ENCODE data around the gene FAM193A.
"Not testable (repeated sequence)": the region's sequence is repeated elsewhere in the genome, so short reads cannot be mapped to it uniquely, and the experiment has no call there.

FAM193A gene

DNA sequence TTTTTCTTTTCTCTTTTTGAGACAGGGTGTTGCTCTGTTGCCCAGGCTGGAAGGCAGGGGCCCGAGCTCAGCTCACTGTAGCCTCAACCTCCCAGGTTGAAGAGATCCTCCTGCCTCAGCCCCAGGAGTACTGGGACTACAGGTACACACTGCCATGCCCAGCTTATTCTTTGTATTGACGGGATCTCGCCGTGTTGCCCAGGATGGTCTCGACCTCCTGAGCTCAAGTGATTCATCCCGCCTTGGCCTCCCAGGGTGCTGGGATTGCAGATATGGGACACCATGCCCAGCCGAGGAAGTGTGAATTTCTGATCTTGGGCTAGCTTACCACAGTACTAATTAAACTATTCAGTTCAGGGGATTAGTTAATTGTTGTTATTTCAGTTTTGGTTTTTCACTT lies 28.6 kb upstream of the FAM193A start:
- TF ChIP-seq, protein P1, sequence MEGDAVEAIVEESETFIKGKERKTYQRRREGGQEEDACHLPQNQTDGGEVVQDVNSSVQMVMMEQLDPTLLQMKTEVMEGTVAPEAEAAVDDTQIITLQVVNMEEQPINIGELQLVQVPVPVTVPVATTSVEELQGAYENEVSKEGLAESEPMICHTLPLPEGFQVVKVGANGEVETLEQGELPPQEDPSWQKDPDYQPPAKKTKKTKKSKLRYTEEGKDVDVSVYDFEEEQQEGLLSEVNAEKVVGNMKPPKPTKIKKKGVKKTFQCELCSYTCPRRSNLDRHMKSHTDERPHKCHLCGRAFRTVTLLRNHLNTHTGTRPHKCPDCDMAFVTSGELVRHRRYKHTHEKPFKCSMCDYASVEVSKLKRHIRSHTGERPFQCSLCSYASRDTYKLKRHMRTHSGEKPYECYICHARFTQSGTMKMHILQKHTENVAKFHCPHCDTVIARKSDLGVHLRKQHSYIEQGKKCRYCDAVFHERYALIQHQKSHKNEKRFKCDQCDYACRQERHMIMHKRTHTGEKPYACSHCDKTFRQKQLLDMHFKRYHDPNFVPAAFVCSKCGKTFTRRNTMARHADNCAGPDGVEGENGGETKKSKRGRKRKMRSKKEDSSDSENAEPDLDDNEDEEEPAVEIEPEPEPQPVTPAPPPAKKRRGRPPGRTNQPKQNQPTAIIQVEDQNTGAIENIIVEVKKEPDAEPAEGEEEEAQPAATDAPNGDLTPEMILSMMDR (IDR thresholded peaks at IDR 0.05): no peak
- TF ChIP-seq ZFX (IDR thresholded peaks at IDR 0.05; ENCODE audit: borderline replicate concordance): no peak
- H3K27ac ChIP-seq: no peak overlapping the region

DNA sequence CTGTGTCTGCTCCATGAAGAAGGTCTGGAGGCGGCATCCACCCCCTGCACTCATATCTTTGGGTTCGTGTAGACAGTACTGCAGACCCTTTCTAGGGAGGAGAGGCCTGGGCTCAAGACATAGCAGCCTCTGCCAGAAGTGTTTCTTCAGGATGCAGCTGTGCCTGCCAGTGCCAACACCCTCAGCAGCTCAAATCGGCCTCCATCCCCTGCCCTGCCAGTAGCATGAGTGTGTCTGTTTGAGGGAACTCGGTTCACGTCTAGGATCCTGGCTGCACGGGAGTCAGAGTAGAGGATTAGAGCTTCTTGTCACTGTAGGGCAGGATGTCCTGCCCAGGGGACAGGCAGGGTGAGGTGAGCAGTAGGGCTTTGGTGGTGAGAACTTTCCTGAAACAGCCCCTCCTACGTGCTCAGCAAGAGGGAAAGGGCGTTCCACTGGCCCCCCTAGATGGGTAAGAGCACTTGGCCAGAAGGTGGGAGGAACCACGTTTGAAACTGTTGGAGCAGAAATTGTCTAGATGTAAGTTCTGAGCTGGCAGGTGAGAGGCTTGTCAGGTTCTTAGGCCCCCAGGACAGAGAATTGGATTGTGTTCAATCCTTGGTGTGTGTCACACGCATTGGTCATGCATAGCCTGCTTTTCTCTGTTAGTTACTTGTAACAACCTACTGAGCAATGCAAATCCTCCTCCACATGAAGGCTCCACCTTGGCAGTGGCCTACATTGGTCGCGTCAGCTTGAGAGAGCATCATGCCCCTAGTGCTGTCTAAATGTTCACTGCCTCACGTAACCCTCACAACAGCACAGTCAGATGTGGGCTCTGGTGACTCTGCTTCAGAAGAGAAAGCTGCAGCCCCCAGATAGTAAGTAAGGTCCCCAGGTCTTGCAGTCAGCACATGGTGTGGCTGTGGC lies 25.8 kb upstream of the FAM193A start:
- TF ChIP-seq ZFX (IDR thresholded peaks at IDR 0.05; ENCODE audit: borderline replicate concordance): no peak
- TF ChIP-seq, protein P1 (IDR thresholded peaks at IDR 0.05): no peak
- no peak overlapping the region for H3K27ac ChIP-seq

DNA sequence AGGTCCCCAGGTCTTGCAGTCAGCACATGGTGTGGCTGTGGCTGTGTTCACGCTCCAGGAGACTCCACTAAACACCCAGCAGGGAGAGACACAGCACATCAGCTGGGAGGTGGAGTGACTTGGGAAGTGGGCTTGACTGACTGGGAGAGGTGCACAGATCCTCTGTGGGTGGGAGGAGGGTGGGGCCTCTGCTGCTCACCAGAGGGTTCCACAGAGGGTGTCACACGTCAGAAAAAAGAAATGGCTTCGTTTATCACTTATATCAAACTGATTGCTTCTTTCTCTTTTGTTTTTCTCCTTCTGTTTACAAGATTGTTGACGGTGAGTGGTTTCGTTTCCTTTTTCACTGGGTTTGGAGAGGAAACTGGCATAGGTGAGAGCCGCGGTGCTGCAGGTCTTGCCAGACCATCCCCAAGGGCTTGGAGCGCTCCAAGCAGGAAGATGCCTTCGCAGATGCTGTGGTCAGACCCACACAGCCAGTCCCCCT lies 24.8 kb upstream of the FAM193A start:
- TF ChIP-seq ZFX (IDR thresholded peaks at IDR 0.05; ENCODE audit: borderline replicate concordance): no peak
- TF ChIP-seq, protein P1 (IDR thresholded peaks at IDR 0.05): no peak
- no peak overlapping the region for H3K27ac ChIP-seq

DNA sequence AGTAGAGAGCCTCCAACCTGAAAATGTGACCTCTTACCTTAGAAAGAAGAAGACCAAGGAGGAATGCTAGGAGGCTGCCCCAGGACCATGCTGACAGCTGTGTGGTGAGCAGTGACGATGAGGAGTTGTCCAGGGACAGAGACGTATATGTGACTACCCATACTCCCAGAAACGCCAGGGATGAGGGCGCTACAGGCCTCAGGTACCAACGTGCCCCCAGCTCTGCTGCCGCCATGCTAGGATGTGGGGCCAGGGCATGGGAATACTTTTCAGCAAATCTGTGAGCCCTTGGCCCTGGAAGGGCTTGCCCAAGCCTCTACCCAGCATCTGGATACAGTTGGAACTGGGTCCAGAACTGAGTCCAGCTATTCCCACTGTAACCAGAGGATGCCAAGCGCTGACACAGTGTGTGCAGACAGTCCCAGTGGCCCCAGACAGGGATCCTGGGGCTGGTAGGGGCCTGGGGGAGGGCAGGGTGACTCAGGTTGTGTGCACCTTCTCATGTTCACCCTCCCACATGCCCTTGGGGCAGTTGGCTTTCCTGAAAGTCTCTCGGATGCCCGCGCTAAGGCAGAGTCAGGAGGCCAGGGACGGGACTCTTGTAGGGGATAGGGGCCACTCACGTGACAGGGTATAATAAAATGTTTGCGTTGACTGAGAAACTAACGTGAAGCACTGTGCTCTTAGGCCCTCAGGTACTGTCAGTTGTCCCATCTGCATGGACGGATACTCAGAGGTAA lies 23.9 kb upstream of the FAM193A start:
- H3K27ac ChIP-seq: no peak overlapping the region
- TF ChIP-seq ZFX (IDR thresholded peaks at IDR 0.05; ENCODE audit: borderline replicate concordance): no peak
- TF ChIP-seq, protein P1 (IDR thresholded peaks at IDR 0.05): no peak

DNA sequence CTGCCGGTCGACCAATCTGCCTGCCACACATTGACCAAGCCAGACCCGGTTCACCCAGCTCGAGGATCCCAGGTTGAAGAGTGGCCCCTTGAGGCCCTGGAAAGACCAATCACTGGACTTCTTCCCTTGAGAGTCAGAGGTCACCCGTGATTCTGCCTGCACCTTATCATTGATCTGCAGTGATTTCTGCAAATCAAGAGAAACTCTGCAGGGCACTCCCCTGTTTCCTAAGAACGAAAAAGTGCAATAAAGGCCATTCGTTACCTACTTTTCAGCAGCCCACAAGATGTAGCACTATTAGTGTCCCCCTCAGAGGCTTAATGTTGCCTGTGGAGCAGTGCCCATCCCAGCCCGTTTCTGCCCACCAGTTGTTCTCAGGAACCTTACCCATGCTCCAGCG lies 22.3 kb upstream of the FAM193A start:
- H3K27ac ChIP-seq: not testable (repeated sequence)

DNA sequence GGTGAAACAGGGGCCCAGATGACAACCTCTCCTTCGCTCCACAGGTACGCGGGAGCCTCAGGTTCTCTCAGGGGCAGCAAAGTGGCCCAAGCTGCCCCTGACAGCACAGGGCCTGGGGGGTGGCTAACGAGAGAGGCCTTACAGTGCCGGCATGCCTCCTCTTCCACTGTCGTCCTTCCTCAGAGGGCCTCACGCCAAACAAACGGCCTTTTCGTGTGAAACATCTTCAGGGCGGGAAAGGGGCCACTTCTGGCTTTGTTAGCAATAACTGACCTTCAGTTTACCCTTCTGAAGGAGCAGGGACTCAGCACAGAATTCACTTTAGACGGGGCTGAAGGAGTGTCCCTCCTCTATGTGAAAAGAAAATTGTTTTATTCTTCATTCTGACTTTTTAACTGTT lies 21.5 kb upstream of the FAM193A start:
- not testable (repeated sequence) for H3K27ac ChIP-seq

DNA sequence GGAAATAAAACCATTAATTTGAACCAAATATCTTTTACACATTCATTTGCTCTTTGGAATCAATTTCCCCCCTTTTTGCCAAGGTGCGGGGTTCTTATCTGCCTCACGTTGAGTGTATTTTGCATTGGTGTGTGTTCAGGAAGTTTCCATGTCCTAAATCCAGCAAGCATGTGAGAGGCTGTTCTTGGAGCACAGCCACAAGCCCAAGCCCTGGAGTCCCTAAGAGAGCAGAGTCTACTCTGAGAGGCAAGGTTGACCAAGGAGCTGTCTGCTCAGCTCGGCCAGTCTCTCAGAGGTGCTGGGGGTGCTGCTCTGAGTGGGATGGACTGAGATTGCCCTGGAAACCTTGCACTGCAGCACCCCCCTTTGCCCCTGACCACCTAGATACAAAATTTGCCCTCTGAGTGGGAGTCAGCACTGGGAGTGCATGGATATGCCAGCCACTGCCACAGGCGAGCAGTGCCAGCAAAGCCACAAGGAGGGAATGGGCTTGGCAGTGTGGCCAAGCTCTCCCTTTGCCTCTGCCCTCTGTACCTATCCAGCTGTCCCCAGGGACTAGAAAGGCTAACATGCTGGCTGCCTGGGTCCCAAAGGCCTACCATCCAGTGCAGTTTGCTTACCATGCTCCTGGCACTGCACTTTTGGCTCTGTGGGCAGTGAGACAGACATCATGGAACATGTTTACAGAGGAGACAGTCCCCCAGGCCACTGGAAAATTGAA lies 20.5 kb upstream of the FAM193A start:
- H3K27ac ChIP-seq: no peak overlapping the region
- TF ChIP-seq, protein P1 (IDR thresholded peaks at IDR 0.05): no peak
- no peak for TF ChIP-seq ZFX (IDR thresholded peaks at IDR 0.05; ENCODE audit: borderline replicate concordance)

DNA sequence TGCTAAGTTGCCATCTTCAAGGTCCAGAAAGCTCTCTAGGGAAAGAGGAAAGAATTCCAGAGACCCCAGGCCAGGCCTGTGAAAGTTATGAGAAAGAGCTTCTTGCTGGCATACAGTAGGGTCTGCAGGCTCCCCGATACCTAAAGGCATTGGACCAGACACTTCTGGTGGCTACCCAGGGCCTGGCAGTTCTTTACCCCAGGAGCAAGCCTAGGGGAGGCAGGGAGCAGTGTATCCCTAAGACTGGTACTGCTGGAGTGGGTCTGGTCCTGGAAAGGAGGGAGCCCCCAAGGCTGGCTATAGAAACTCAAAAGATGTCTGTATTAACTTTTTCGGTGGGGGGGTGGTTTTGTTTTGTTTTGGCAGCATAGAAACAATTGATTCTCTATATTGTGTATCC lies 19.8 kb upstream of the FAM193A start:
- no peak for TF ChIP-seq ZFX (IDR thresholded peaks at IDR 0.05; ENCODE audit: borderline replicate concordance)
- TF ChIP-seq, protein P1 (IDR thresholded peaks at IDR 0.05): no peak
- H3K27ac ChIP-seq: no peak overlapping the region
